GM12878 (cell line): ENCODE measurements around the gene MEAF6. TPM values are rescaled to one million over a fixed set of nuclear protein-coding genes. Genes with fewer than 3 reads are reported as not detected.

ENCODE experiments used
- ATAC-seq: fragments of 200-7000 bp; cut with Tn5 transposase; 3 replicates; pipeline ENCODE4 v1.9.1; 2020; ENCODE audit warnings: mild to moderate bottlenecking, moderate library complexity
- BruUV-seq: library from RNA; stranded (reverse); fragments of 400-500 nt; replicated peaks from 2 replicates; lab custom pipeline; 2021; lab: Mats Ljungman, UMichigan
- CTCF ChIA-PET: fragments of 300-600 bp; sonication (Branson Sonifier 250); formaldehyde crosslinking; extraction: SDS; loops from one replicate; lab custom pipeline; 2021; ENCODE audit warnings: inconsistent platforms; lab: Yijun Ruan, JAX
- POLR2A ChIA-PET: fragments of 350-600 bp; formaldehyde crosslinking; extraction: SDS; loops from one replicate; lab custom pipeline; 2021; ENCODE audit warnings: inconsistent platforms; lab: Charles Lee
- RAD21 ChIA-PET: fragments of 300-600 bp; sonication (Branson Sonifier 250); formaldehyde crosslinking; loops from one replicate; lab custom pipeline; 2023; ENCODE audit warnings: antibody characterized with exemption; ENCODE audit not compliant: unreplicated experiment; lab: Charles Lee
- SMC1A ChIA-PET: fragments of 300-600 bp; sonication (Branson Sonifier 250); formaldehyde crosslinking; loops from one replicate; lab custom pipeline; 2023; ENCODE audit not compliant: unreplicated experiment, uncharacterized antibody; lab: Charles Lee
- DNase-seq: peaks from one replicate; pipeline ENCODE4 v3.0.0-alpha.2; 2011; ENCODE audit warnings: low read depth, low spot score
- FAIRE-seq: peaks from 3 replicates; lab custom pipeline; 2011; peaks lifted over from hg19 to GRCh38; lab: Jason Lieb, UNC
- H2AFZ ChIP-seq: 2 replicates; pipeline ENCODE4 v1.6.0; 2011; ENCODE audit warnings: low read depth, low read length, control low read depth; ENCODE audit not compliant: control insufficient read depth
- H3K27ac ChIP-seq: 2 replicates; pipeline ENCODE4 v1.5.1; 2011; ENCODE audit warnings: control low read depth; ENCODE audit not compliant: control insufficient read depth, insufficient read depth
- H3K27me3 ChIP-seq, 2 experiments: replicated peaks in 1 of 2; 2 replicates each; pipeline versions ENCODE4 v1.6.0 to v1.6.1; 2011; ENCODE audit warnings: low read length in 1 of 2; ENCODE audit not compliant: control insufficient read depth in 2 of 2, insufficient read depth in 2 of 2
- H3K36me3 ChIP-seq, 2 experiments: 2 replicates each; pipeline ENCODE4 v1.5.1; 2011; ENCODE audit warnings: low read length in 1 of 2; ENCODE audit not compliant: control insufficient read depth in 2 of 2, insufficient read depth in 2 of 2
- H3K4me1 ChIP-seq: 2 replicates; pipeline ENCODE4 v1.6.1; 2011; ENCODE audit warnings: mild to moderate bottlenecking, low read length, moderate library complexity, mixed read lengths; ENCODE audit not compliant: control insufficient read depth, insufficient read depth
- H3K4me2 ChIP-seq: 2 replicates; pipeline ENCODE4 v1.6.0; 2011; ENCODE audit warnings: control low read depth; ENCODE audit not compliant: control insufficient read depth, insufficient read depth
- H3K4me3 ChIP-seq: fragments of 200-600 bp; sonication (generic); 2 replicates; pipeline ENCODE4 v1.5.1; 2016
- H3K79me2 ChIP-seq: 2 replicates; pipeline ENCODE4 v1.6.0; 2011; ENCODE audit warnings: low read length; ENCODE audit not compliant: control insufficient read depth, insufficient read depth
- H3K9ac ChIP-seq: 2 replicates; pipeline ENCODE4 v1.8.0; 2011; ENCODE audit warnings: low read length, control low read depth, mixed read lengths; ENCODE audit not compliant: control insufficient read depth, insufficient read depth
- H3K9me3 ChIP-seq: replicated peaks from 3 replicates; pipeline ENCODE4 v1.5.1; 2011; ENCODE audit warnings: mild to moderate bottlenecking, low read length; ENCODE audit not compliant: control insufficient read depth, insufficient read depth
- H4K20me1 ChIP-seq: 2 replicates; pipeline ENCODE4 v1.6.0; 2011; ENCODE audit not compliant: control insufficient read depth, insufficient read depth
- ASH2L ChIP-seq: fragments of 300-600, 200-600 bp; sonication (generic); IDR thresholded peaks from 2 replicates; pipeline ENCODE4 v1.6.1; 2017; ENCODE audit warnings: low read depth, mild to moderate bottlenecking, borderline replicate concordance
- BMI1 ChIP-seq: fragments of 450-650 bp; IDR thresholded peaks from 2 replicates; pipeline ENCODE4 v1.6.1; 2016; ENCODE audit warnings: mild to moderate bottlenecking, moderate library complexity, borderline replicate concordance
- EED ChIP-seq: sonication (generic); IDR thresholded peaks from 2 replicates; pipeline ENCODE4 v1.6.1; 2016; ENCODE audit warnings: antibody characterized with exemption, low read depth
- EGR1 ChIP-seq, 2 experiments: IDR thresholded peaks; 1 replicate in 1 of 2; 2 replicates in 1 of 2; pipeline ENCODE4 v1.6.1; 2011 to 2012; ENCODE audit warnings: low read depth in 2 of 2, low read length in 2 of 2, borderline replicate concordance in 1 of 2, mild to moderate bottlenecking in 1 of 2, moderate library complexity in 1 of 2
- EZH2 ChIP-seq: IDR thresholded peaks from 2 replicates; pipeline ENCODE4 v1.6.1; 2012; ENCODE audit warnings: low read depth, mild to moderate bottlenecking, control low read depth, inconsistent platforms, low read length, borderline replicate concordance; ENCODE audit not compliant: control insufficient read depth
- FOXM1 ChIP-seq: IDR thresholded peaks from 2 replicates; pipeline ENCODE4 v1.6.1; 2012; ENCODE audit warnings: low read depth, mild to moderate bottlenecking, inconsistent platforms, low read length, moderate library complexity
- HCFC1 ChIP-seq: fragments of 150-350 bp; IDR thresholded peaks from 2 replicates; pipeline ENCODE4 v1.6.1; 2014; ENCODE audit warnings: low read length
- HDGF ChIP-seq: fragments of 450-650 bp; IDR thresholded peaks from 2 replicates; pipeline ENCODE4 v1.6.1; 2016; ENCODE audit warnings: antibody characterized with exemption
- MTA2 ChIP-seq: fragments of 450-650 bp; IDR thresholded peaks from 2 replicates; pipeline ENCODE4 v1.6.1; 2016; ENCODE audit warnings: low read depth, mild to moderate bottlenecking, moderate library complexity
- ZNF24 ChIP-seq: fragments of 450-650 bp; IDR thresholded peaks from 2 replicates; pipeline ENCODE4 v1.6.1; 2017; ENCODE audit warnings: antibody characterized with exemption, mild to moderate bottlenecking
- WGBS: methylation state at CpG from one replicate; pipeline ENCODE4 v1.1.6; 2016; ENCODE audit warnings: low lambda C conversion rate; ENCODE audit not compliant: insufficient replicate concordance, insufficient coverage; ENCODE audit errors: missing lambda C conversion rate; 5-methylcytosine and 5-hydroxymethylcytosine counted together
- in situ Hi-C: fragments of 300-500 bp; cut with MboI; formaldehyde crosslinking; loops from 9 replicates; pipeline ENCODE4 v1.14.3; 2018; ENCODE audit warnings: mixed read lengths
- intact Hi-C: fragments of 100-400 bp; cut with micrococcal nuclease; formaldehyde crosslinking; loops from one replicate; pipeline ENCODE4 v1.14.2; 2022; ENCODE audit not compliant: unreplicated experiment
- polyA plus RNA-seq, 11 experiments: library from polyadenylated mRNA; depleted of rRNA in 4 of 11; unstranded in 6 of 11; stranded (reverse) in 5 of 11; fragments of >200 nt; fragmentation: Nextera tagmentation in 4 of 11; fragmentation: Illumina TruSeq in 1 of 11; extraction: Ambion mirVana in 4 of 11; extraction: Trizol in 1 of 11; gene quantifications; 1 replicate in 1 of 11; 2 replicates in 10 of 11; pipeline versions ENCODE4 v1.2.1 to v1.2.3, GENCODE V29; 2011 to 2016; ENCODE audit warnings: inconsistent platforms in 2 of 11, missing spikeins in 2 of 11, low read depth in 1 of 11
- total RNA-seq, 4 experiments: library from RNA; depleted of rRNA in 3 of 4; stranded (reverse); fragments of >200 nt in 3 of 4; fragmentation: Illumina TruSeq in 1 of 4; extraction: Trizol in 1 of 4; gene quantifications; 2 replicates each; pipeline versions ENCODE4 v1.2.1 to v1.2.3, GENCODE V29; 2013 to 2021
- TF ChIP-seq, protein P1 (sequence below): IDR thresholded peaks from 2 replicates; pipeline ENCODE4 v1.6.1; 2012; ENCODE audit warnings: low read depth, low read length, improper control_type of control experiment
- TF ChIP-seq, protein P2 (sequence below): fragments of 450-650 bp; IDR thresholded peaks from 2 replicates; pipeline ENCODE4 v1.6.1; 2018; ENCODE audit warnings: mild to moderate bottlenecking, low read depth, moderate library complexity; ENCODE audit not compliant: partially characterized antibody
- TF ChIP-seq, protein P3 (sequence below): fragments of 450-650 bp; IDR thresholded peaks from 2 replicates; pipeline ENCODE4 v1.6.1; 2016; ENCODE audit warnings: mild to moderate bottlenecking
- TF ChIP-seq, protein P4 (sequence below): fragments of 150-350 bp; IDR thresholded peaks from 2 replicates; pipeline ENCODE4 v1.6.1; 2014; ENCODE audit warnings: mild to moderate bottlenecking, low read depth, low read length

Gene MEAF6
- total and polyA plus RNA-seq, 10 of the 15 experiments (the other 5 are each of a cell fraction or from before 2014, with no cell fraction given) = 30.8 to 75.0 (median 58.1) TPM

DNA sequence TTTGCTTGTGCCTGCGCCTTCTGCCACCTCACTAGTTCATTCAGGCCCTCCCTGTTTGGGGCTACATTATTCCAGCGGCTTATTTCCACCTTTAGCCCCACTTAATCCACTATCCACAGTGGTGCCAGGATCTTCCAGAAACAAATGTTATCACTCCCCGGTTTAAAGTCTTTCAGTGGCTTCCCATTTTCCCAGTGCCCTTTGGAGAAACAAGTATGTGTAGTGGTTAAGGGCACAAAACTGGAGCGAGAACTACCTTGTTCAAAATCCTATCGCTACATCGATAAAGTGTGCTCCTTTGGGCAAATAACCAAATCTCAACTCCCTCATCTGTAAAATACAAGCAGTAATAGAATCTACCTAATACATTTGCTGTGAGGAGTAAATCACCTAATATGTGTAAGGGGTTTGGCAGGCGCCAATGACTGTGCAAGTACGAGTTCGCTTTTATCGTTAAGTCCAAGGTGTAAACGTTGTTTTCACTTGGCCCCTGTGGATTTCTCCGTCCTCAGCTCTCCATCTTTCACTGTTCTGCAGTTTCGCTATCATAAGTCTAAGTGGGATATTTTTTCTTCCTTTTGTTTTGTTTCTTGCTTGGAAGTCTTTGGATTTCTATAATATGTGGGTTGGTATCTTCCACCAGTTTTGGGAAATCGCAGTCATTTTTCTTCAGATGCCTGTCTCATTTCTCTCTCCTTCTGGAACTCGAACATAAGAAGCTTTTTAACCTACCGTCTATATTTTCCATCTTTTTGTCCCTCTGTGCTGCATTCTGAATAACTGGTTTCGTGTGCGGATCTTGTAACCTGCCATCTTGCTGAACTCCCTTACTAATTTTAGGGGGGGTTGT lies 844 bp upstream of the MEAF6 start (continued):
- no peak for TF ChIP-seq HCFC1
- TF ChIP-seq MTA2 = no peak
- TF ChIP-seq FOXM1 = no peak
- TF ChIP-seq EZH2 = no peak
- no peak for TF ChIP-seq ASH2L
- TF ChIP-seq, protein P1, sequence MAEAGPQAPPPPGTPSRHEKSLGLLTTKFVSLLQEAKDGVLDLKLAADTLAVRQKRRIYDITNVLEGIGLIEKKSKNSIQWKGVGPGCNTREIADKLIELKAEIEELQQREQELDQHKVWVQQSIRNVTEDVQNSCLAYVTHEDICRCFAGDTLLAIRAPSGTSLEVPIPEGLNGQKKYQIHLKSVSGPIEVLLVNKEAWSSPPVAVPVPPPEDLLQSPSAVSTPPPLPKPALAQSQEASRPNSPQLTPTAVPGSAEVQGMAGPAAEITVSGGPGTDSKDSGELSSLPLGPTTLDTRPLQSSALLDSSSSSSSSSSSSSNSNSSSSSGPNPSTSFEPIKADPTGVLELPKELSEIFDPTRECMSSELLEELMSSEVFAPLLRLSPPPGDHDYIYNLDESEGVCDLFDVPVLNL = no peak
- no peak for TF ChIP-seq ZNF24
- no peak for TF ChIP-seq EED
- TF ChIP-seq, all 136 proteins: peak for 3

DNA sequence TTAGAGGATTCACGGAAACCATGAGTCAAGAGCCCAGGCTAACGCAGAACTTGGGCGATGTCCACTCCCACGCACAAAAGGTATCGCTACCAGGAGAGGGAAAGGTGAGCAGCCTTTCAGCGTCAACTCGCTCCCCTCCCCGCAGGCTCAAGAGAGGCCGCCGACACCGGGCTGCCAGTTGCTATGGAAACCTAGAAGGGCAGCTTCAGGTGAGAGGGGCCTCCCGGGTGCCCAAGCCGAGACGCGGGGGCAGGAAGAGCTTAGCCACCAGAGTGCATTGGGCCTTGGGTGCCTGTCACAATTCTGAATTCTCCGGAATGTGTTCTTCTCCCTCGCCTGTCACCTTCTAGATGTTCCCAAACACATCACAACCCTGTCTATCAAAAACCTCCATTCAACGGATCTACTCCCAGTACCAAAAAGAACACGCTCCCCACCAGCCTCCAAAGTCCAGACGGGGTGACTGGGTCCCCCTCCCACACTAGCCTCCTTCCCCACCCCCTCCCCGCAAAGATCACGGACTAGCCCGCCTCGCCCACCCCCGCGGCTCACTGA lies 694 bp downstream of the MEAF6 start:
- FAIRE-seq (no peak), DNase-seq (no peak), ATAC-seq (peak; percentile 64)
- WGBS = 1% methylated on average over 19 of the region's 26 CpGs
- in situ Hi-C loops = no loop called here
- H2AFZ ChIP-seq = peak overlapping the region; percentile 65
- H3K27ac ChIP-seq = no peak overlapping the region
- H3K9ac ChIP-seq = peak overlapping the region; percentile 55; the same call in 1 of the 2 replicates
- H3K79me2 ChIP-seq = peaks cover 17% of the 10 kb centered on the region
- no peaks in the 10 kb centered on the region for H4K20me1 ChIP-seq
- peak overlapping the region; percentile 82 for H3K4me3 ChIP-seq
- peak overlapping the region; percentile 92 for H3K4me2 ChIP-seq
- peaks cover 0 to 15% of the 10 kb centered on the region in 2 experiments; a peak in 2 of 4 replicates for H3K36me3 ChIP-seq
- no peaks in the 10 kb centered on the region for H3K9me3 ChIP-seq
- H3K4me1 ChIP-seq = peaks cover 13% of the 10 kb centered on the region
- POLR2A ChIA-PET = interaction anchor here (0.6 to 2.7 kb wide), 6 partner anchors 35 to 127 kb away, joined by 3 to 28 read pairs (median 4); partner anchors contain the start of genes SNIP1 and ZC3H12A
- no peaks in the 10 kb centered on the region for H3K27me3 ChIP-seq
- BruUV-seq = no TSS peak
- RAD21 ChIA-PET = interaction anchor here (0.7 to 2.1 kb wide), 9 partner anchors 8 to 169 kb away, joined by 3 to 13 read pairs (median 6); partner anchors contain the start of genes GNL2, SNIP1 and ZC3H12A
- intact Hi-C loops = loop anchor here (2.0 to 5.0 kb wide), 2 partner anchors 35 to 38 kb away; partner anchors contain the start of gene SNIP1
- SMC1A ChIA-PET = interaction anchor here (1.2 to 2.1 kb wide), 4 partner anchors 11 to 43 kb away, joined by 3 to 6 read pairs (median 4); no protein-coding TSS in a partner anchor
- CTCF ChIA-PET = interaction anchor here (0.7 to 5.1 kb wide), 8 partner anchors 11 to 169 kb away, joined by 3 to 26 read pairs (median 6); partner anchors contain the start of gene SNIP1
- TF ChIP-seq, protein P2, sequence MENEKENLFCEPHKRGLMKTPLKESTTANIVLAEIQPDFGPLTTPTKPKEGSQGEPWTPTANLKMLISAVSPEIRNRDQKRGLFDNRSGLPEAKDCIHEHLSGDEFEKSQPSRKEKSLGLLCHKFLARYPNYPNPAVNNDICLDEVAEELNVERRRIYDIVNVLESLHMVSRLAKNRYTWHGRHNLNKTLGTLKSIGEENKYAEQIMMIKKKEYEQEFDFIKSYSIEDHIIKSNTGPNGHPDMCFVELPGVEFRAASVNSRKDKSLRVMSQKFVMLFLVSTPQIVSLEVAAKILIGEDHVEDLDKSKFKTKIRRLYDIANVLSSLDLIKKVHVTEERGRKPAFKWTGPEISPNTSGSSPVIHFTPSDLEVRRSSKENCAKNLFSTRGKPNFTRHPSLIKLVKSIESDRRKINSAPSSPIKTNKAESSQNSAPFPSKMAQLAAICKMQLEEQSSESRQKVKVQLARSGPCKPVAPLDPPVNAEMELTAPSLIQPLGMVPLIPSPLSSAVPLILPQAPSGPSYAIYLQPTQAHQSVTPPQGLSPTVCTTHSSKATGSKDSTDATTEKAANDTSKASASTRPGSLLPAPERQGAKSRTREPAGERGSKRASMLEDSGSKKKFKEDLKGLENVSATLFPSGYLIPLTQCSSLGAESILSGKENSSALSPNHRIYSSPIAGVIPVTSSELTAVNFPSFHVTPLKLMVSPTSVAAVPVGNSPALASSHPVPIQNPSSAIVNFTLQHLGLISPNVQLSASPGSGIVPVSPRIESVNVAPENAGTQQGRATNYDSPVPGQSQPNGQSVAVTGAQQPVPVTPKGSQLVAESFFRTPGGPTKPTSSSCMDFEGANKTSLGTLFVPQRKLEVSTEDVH = no peak
- TF ChIP-seq HDGF (0 out of 2 replicates have a peak, but pooled peaks have one; percentile 23), BMI1 (peak; percentile 94), EGR1 (IDR thresholded peaks at IDR 0.05; ENCODE audit: borderline replicate concordance in 1 of 2, low read depth in 2 of 2, low read length in 2 of 2) (peak in 1 of 2 experiments; percentile 78; a peak in 2 of 3 replicates)
- TF ChIP-seq, protein P3, sequence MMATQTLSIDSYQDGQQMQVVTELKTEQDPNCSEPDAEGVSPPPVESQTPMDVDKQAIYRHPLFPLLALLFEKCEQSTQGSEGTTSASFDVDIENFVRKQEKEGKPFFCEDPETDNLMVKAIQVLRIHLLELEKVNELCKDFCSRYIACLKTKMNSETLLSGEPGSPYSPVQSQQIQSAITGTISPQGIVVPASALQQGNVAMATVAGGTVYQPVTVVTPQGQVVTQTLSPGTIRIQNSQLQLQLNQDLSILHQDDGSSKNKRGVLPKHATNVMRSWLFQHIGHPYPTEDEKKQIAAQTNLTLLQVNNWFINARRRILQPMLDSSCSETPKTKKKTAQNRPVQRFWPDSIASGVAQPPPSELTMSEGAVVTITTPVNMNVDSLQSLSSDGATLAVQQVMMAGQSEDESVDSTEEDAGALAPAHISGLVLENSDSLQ = peak; percentile 83
- TF ChIP-seq, protein P4, sequence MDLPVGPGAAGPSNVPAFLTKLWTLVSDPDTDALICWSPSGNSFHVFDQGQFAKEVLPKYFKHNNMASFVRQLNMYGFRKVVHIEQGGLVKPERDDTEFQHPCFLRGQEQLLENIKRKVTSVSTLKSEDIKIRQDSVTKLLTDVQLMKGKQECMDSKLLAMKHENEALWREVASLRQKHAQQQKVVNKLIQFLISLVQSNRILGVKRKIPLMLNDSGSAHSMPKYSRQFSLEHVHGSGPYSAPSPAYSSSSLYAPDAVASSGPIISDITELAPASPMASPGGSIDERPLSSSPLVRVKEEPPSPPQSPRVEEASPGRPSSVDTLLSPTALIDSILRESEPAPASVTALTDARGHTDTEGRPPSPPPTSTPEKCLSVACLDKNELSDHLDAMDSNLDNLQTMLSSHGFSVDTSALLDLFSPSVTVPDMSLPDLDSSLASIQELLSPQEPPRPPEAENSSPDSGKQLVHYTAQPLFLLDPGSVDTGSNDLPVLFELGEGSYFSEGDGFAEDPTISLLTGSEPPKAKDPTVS = no peak
